ENCODE results near the gene RAPGEF3.

DNA sequence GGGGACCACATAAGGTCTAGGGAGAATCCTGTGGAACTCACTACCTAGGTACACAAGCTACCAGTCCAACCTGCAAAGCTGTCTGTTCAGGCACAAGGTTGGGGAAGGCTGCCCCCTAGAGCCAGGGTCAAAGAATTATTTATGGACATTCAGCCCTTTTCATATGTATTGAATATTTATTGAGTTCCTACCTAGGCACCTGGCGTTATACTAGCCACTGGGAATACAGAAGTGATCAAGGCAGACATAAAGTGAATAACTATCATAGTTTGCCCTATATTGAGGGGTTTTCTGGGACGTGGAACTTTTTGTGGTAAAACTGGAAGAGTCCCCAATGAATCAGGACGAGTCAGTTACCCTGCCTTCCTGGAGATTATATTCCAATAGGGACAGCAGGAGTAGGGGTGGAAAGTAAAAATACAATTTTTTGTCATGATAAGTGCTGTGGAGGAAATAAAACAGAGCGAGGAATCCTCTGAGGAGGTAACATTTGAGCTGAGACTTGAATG lies 8.6 kb upstream of the RAPGEF3 start:
- TF ChIP-seq, protein P1, sequence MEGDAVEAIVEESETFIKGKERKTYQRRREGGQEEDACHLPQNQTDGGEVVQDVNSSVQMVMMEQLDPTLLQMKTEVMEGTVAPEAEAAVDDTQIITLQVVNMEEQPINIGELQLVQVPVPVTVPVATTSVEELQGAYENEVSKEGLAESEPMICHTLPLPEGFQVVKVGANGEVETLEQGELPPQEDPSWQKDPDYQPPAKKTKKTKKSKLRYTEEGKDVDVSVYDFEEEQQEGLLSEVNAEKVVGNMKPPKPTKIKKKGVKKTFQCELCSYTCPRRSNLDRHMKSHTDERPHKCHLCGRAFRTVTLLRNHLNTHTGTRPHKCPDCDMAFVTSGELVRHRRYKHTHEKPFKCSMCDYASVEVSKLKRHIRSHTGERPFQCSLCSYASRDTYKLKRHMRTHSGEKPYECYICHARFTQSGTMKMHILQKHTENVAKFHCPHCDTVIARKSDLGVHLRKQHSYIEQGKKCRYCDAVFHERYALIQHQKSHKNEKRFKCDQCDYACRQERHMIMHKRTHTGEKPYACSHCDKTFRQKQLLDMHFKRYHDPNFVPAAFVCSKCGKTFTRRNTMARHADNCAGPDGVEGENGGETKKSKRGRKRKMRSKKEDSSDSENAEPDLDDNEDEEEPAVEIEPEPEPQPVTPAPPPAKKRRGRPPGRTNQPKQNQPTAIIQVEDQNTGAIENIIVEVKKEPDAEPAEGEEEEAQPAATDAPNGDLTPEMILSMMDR (IDR thresholded peaks at IDR 0.05) = peak in 2 of 3 experiments; percentile 50 to 51
- no peak for TF ChIP-seq POLR2A (IDR thresholded peaks at IDR 0.05)
